ENCODE measurements around the gene METAP2. TPM values are rescaled to one million over a fixed set of nuclear protein-coding genes. Genes with fewer than 3 reads are reported as not detected.

The METAP2 gene
- total and polyA plus RNA-seq, 2 of the 8 experiments (the other 6 are each of a cell fraction or from before 2014, with no cell fraction given): 41.3 to 114 TPM

DNA sequence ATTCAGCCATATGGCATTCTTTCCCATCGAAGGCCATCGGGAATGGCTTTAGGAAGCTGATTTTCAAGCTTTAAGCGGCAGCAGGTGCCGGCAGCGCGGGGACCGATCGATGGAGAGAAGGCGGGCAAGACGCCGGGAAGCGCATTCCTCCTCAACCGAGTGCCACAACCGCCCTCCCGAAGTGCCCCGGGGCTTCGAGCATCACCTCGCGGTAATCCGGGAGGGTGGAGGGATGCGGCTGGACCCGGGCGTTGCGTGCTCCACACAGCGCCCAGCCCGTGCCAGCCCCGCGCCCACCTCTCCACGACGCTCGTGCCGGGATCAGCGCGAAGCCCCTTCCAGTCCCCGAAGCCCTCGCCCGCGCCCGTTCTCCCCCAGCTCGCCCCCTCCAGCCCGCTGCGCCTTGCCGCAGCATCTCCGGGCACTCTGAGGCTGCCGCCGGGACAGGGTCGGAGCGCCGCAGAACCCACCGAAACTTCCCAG, 74.1 kb downstream of the METAP2 start (continued):
- TF ChIP-seq RBBP5 (IDR thresholded peaks at IDR 0.05; ENCODE audit: borderline replicate concordance, low read depth, low read length) (0 out of 2 replicates have a peak, but pooled peaks have one; percentile 26), MAFK (IDR thresholded peaks at IDR 0.05; ENCODE audit: low read depth, low read length) (no peak), POLR2A (IDR thresholded peaks at IDR 0.05; ENCODE audit: control extremely low read depth in 1 of 2, low read depth in 2 of 2, low read length in 2 of 2) (peak in 1 of 2 experiments; percentile 74; a peak in 1 of 3 replicates), FOSL1 (IDR thresholded peaks at IDR 0.05; ENCODE audit: insufficient read depth, low read depth, low read length) (no peak), KDM1A (IDR thresholded peaks at IDR 0.05; ENCODE audit: borderline replicate concordance, low read length) (no peak), ATF3 (IDR thresholded peaks at IDR 0.05; ENCODE audit: insufficient read depth, low read depth, low read length) (no peak), RNF2 (IDR thresholded peaks at IDR 0.05; ENCODE audit: borderline replicate concordance, low read depth, low read length, missing control alignments, poor library complexity, severe bottlenecking) (no peak), SIX5 (IDR thresholded peaks at IDR 0.05; ENCODE audit: low read depth, low read length) (no peak), SAP30 (IDR thresholded peaks at IDR 0.05; ENCODE audit: insufficient read depth, insufficient replicate concordance, low read length) (no peak), PHF8 (conservative IDR thresholded peaks at IDR 0.05; ENCODE audit: low read depth, low read length) (no peak; the same call in 1 of the 2 replicates), BACH1 (IDR thresholded peaks at IDR 0.05; ENCODE audit: low read length) (no peak), SUZ12 (IDR thresholded peaks at IDR 0.05; ENCODE audit: low read length) (no peak), HDAC2 (IDR thresholded peaks at IDR 0.05; ENCODE audit: borderline replicate concordance in 1 of 2, low read depth in 2 of 2, low read length in 2 of 2) (no peak), ZNF274 (IDR thresholded peaks at IDR 0.05; ENCODE audit: borderline replicate concordance, extremely low read depth, low read length) (no peak), JUND (IDR thresholded peaks at IDR 0.05; ENCODE audit: low read length) (no peak), TAF1 (IDR thresholded peaks at IDR 0.05; ENCODE audit: low read depth, low read length) (peak; percentile 27; the same call in 1 of the 2 replicates), RAD21 (IDR thresholded peaks at IDR 0.05 in 1 of 2, conservative IDR thresholded peaks at IDR 0.05 in 1 of 2; ENCODE audit: low read depth in 2 of 2, low read length in 2 of 2) (no peak), HDAC6 (IDR thresholded peaks at IDR 0.05; ENCODE audit: low read depth, low read length) (no peak), SIRT6 (IDR thresholded peaks at IDR 0.05; ENCODE audit: low read length) (no peak), ASH2L (IDR thresholded peaks at IDR 0.05; ENCODE audit: low read length) (no peak), NANOG (IDR thresholded peaks at IDR 0.05; ENCODE audit: insufficient read depth, low read depth, low read length, poor library complexity, severe bottlenecking) (no peak)
- TF ChIP-seq, protein P1, sequence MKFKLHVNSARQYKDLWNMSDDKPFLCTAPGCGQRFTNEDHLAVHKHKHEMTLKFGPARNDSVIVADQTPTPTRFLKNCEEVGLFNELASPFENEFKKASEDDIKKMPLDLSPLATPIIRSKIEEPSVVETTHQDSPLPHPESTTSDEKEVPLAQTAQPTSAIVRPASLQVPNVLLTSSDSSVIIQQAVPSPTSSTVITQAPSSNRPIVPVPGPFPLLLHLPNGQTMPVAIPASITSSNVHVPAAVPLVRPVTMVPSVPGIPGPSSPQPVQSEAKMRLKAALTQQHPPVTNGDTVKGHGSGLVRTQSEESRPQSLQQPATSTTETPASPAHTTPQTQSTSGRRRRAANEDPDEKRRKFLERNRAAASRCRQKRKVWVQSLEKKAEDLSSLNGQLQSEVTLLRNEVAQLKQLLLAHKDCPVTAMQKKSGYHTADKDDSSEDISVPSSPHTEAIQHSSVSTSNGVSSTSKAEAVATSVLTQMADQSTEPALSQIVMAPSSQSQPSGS (IDR thresholded peaks at IDR 0.05; ENCODE audit: low read length): 0 out of 2 replicates have a peak, but pooled peaks have one; percentile 8

All from H1 (cell line).